Large intestine (tissue), 12 donors: Measurements from ENCODE around the gene APC2. TPM values are rescaled to one million over a fixed set of nuclear protein-coding genes. Genes with fewer than 3 reads are reported as not detected.

Experiments used
- DNase-seq, 2 donors: peaks; one replicate each; pipeline versions ENCODE4 v3.0.0 to v3.0.0-alpha.2; 2013
- H3K27ac ChIP-seq: one replicate; pipeline ENCODE4 v1.5.1; 2013; ENCODE audit warnings: low read length
- H3K27me3 ChIP-seq: 2 replicates; pipeline ENCODE4 v1.6.1; 2013; ENCODE audit warnings: low read length; ENCODE audit not compliant: control insufficient read depth, insufficient read depth
- H3K36me3 ChIP-seq: 2 replicates; pipeline ENCODE4 v1.6.1; 2013; ENCODE audit warnings: low read length; ENCODE audit not compliant: control insufficient read depth, insufficient read depth
- H3K4me1 ChIP-seq: one replicate; pipeline ENCODE4 v1.6.1; 2013; ENCODE audit warnings: low read length; ENCODE audit not compliant: control insufficient read depth, insufficient read depth
- H3K4me3 ChIP-seq: one replicate; pipeline ENCODE4 v1.5.1; 2013; ENCODE audit warnings: low read length
- H3K9me3 ChIP-seq: one replicate; pipeline ENCODE4 v1.6.1; 2013; ENCODE audit warnings: mild to moderate bottlenecking, low read depth, low read length, moderate library complexity; ENCODE audit not compliant: control insufficient read depth
- WGBS: methylation state at CpG from one replicate; pipeline ENCODE4 v1.1.5; 2013; ENCODE audit warnings: low lambda C conversion rate; ENCODE audit not compliant: insufficient coverage; 5-methylcytosine and 5-hydroxymethylcytosine counted together
- long read RNA-seq, 11 donors: transcript quantifications; one replicate each; lab custom pipeline, GENCODE V29; 2026
- polyA plus RNA-seq: library from polyadenylated mRNA; unstranded; fragments of 120-200 nt; gene quantifications from one replicate; pipeline ENCODE4 v1.2.1, GENCODE V29; 2013

Gene APC2
- 5.6 TPM for polyA plus RNA-seq
- long read RNA-seq, donor 1, partial matches to known transcripts: 8 of 18 reads
- long read RNA-seq, donor 1, other reads (novel, unspliced or antisense): 10 of 18 reads
- long read RNA-seq, donor 2, partial matches to known transcripts: 13 of 26 reads
- long read RNA-seq, donor 2, other reads (novel, unspliced or antisense): 13 of 26 reads
- long read RNA-seq, donor 3: 0 reads
- long read RNA-seq, donor 4: 0 reads
- long read RNA-seq, donor 5, partial matches to known transcripts: 0 of 10 reads
- long read RNA-seq, donor 5, other reads (novel, unspliced or antisense): 10 of 10 reads
- long read RNA-seq, donor 6: 0 reads
- long read RNA-seq, donor 7, partial matches to known transcripts: 0 of 1 reads
- long read RNA-seq, donor 7, other reads (novel, unspliced or antisense): 0 of 1 reads
- long read RNA-seq, donor 8, partial matches to known transcripts: 9 of 17 reads
- long read RNA-seq, donor 8, other reads (novel, unspliced or antisense): 8 of 17 reads
- long read RNA-seq, donor 9: 0 reads
- long read RNA-seq, donor 10, partial matches to known transcripts: 11 of 28 reads
- long read RNA-seq, donor 10, other reads (novel, unspliced or antisense): 17 of 28 reads
- long read RNA-seq, donor 11, partial matches to known transcripts: 7 of 17 reads
- long read RNA-seq, donor 11, other reads (novel, unspliced or antisense): 10 of 17 reads

- Histone ChIP-seq H3K4me3 (peak within 1 kb of the TSS; percentile 4), H3K27ac (no peak within 1 kb of the TSS), H3K36me3 (no peaks in the 10 kb centered on the region), H3K9me3 (peaks cover 15% of the 10 kb centered on the region), H3K4me1 (peaks cover 8% of the 10 kb centered on the region), H3K27me3 (peaks cover 87% of the 10 kb centered on the region)
- DNase-seq: peak in 1 of 2 donors; percentile 28
- no CpG with 5 or more reads among the region's 74 CpGs for WGBS
These were observed at the start of gene APC2 for GRCh38 chr19:1449467-1450442. Gene APC2, plus strand, starts transcription at chr19:1450121. Its CDS starts 2,881 bp downstream, at chr19:1453002.

- WGBS: no CpG with 5 or more reads among the region's 36 CpGs
- no peaks in the 10 kb centered on the region for H3K27me3 ChIP-seq
- no peaks in the 10 kb centered on the region for H3K9me3 ChIP-seq
- DNase-seq: peak in 1 of 2 donors; percentile 53
- peak overlapping the region; percentile 56 for H3K4me3 ChIP-seq
- peaks cover 2% of the 10 kb centered on the region for H3K36me3 ChIP-seq
- H3K27ac ChIP-seq: no peak overlapping the region
- H3K4me1 ChIP-seq: peaks cover 20% of the 10 kb centered on the region
These were observed 49.4 kb upstream of the APC2 start for GRCh38 chr19:1400281-1401137.

- peak in 1 of 2 donors; percentile 44 for DNase-seq
- H3K4me3 ChIP-seq: peak within 1 kb of the TSS; percentile 56
- H3K4me1 ChIP-seq: peaks cover 20% of the 10 kb centered on the region
- no peaks in the 10 kb centered on the region for H3K36me3 ChIP-seq
- H3K9me3 ChIP-seq: no peaks in the 10 kb centered on the region
- no peaks in the 10 kb centered on the region for H3K27me3 ChIP-seq
- WGBS: no CpG with 5 or more reads among the region's 87 CpGs
- H3K27ac ChIP-seq: no peak within 1 kb of the TSS
These were observed 48.6 kb upstream of the APC2 start, which contains the start of gene GAMT for GRCh38 chr19:1401138-1401888. Gene GAMT, minus strand, starts transcription at chr19:1401542. Its CDS starts 66 bp downstream, at chr19:1401476.

GRCh38 chr19:1401889-1402217 is 48.1 kb upstream of the APC2 start:
- no peaks in the 10 kb centered on the region for H3K27me3 ChIP-seq
- peaks cover 23% of the 10 kb centered on the region for H3K4me1 ChIP-seq
- 83% methylated on average over 1 of the region's 11 CpGs for WGBS
- no peaks in the 10 kb centered on the region for H3K9me3 ChIP-seq
- no peaks in the 10 kb centered on the region for H3K36me3 ChIP-seq
- DNase-seq: no peak
- H3K27ac ChIP-seq: no peak overlapping the region
- peak overlapping the region; percentile 23 for H3K4me3 ChIP-seq

- H3K27ac ChIP-seq: no peak overlapping the region
- no peaks in the 10 kb centered on the region for H3K27me3 ChIP-seq
- no peaks in the 10 kb centered on the region for H3K36me3 ChIP-seq
- DNase-seq: no peak
- H3K4me3 ChIP-seq: no peak overlapping the region
- peaks cover 23% of the 10 kb centered on the region for H3K4me1 ChIP-seq
- no peaks in the 10 kb centered on the region for H3K9me3 ChIP-seq
- WGBS: no CpG with 5 or more reads among the region's 25 CpGs
These were observed 47.4 kb upstream of the APC2 start for GRCh38 chr19:1402411-1403070.

- H3K4me3 ChIP-seq: peak overlapping the region; percentile 58
- peak; percentile 99 to 100 for DNase-seq
- peaks cover 28% of the 10 kb centered on the region for H3K36me3 ChIP-seq
- peaks cover 45% of the 10 kb centered on the region for H3K4me1 ChIP-seq
- H3K27me3 ChIP-seq: no peaks in the 10 kb centered on the region
- H3K9me3 ChIP-seq: no peaks in the 10 kb centered on the region
- H3K27ac ChIP-seq: peak overlapping the region; percentile 69
- WGBS: no CpG with 5 or more reads among the region's 72 CpGs
These were observed 43.0 kb upstream of the APC2 start for GRCh38 chr19:1406774-1407527.

- no CpG with 5 or more reads among the region's 121 CpGs for WGBS
- peak in 1 of 2 donors; percentile 47 for DNase-seq
These were observed 42.2 kb upstream of the APC2 start, which contains the start of gene DAZAP1 for GRCh38 chr19:1407528-1408299. Gene DAZAP1, plus strand, starts transcription at chr19:1407586. Its CDS starts 188 bp downstream, at chr19:1407774.

More at GRCh38 chr19:1407528-1408299, 42.2 kb upstream of the APC2 start, which contains the start of gene DAZAP1:
- Histone ChIP-seq H3K4me1 (peaks cover 43% of the 10 kb centered on the region), H3K27ac (peak within 1 kb of the TSS; percentile 94), H3K36me3 (peaks cover 34% of the 10 kb centered on the region), H3K9me3 (no peaks in the 10 kb centered on the region), H3K4me3 (peak within 1 kb of the TSS; percentile 97), H3K27me3 (no peaks in the 10 kb centered on the region)
